Endodermal cell (in vitro differentiated cells): ENCODE results near the gene CDH23. TPM values are rescaled to one million over a fixed set of nuclear protein-coding genes. Genes with fewer than 3 reads are reported as not detected.

ENCODE experiments used
- DNase-seq: peaks from one replicate; pipeline ENCODE4 v3.0.0-alpha.2; 2017
- H3K27ac ChIP-seq: 2 replicates; pipeline ENCODE4 v1.5.1; 2013; ENCODE audit warnings: mild to moderate bottlenecking, low read depth, low read length, moderate library complexity
- H3K27me3 ChIP-seq: 2 replicates; pipeline ENCODE4 v1.6.1; 2013; ENCODE audit warnings: mild to moderate bottlenecking, low read length, moderate library complexity; ENCODE audit not compliant: insufficient read depth, control insufficient read depth, poor library complexity, severe bottlenecking
- H3K36me3 ChIP-seq: 2 replicates; pipeline ENCODE4 v1.7.0; 2013; ENCODE audit warnings: mild to moderate bottlenecking, low read length, moderate library complexity; ENCODE audit not compliant: control insufficient read depth, insufficient read depth
- H3K4me1 ChIP-seq: one replicate; pipeline ENCODE4 v1.7.0; 2013; ENCODE audit warnings: low read length; ENCODE audit not compliant: control insufficient read depth, insufficient read depth
- H3K4me3 ChIP-seq: 2 replicates; pipeline ENCODE4 v1.5.1; 2013; ENCODE audit warnings: mild to moderate bottlenecking, low read length, moderate library complexity
- H3K9ac ChIP-seq: 2 replicates; pipeline ENCODE4 v1.6.1; 2013; ENCODE audit warnings: mild to moderate bottlenecking, low read length, moderate library complexity; ENCODE audit not compliant: poor library complexity, severe bottlenecking; ENCODE audit errors: extremely low read depth
- H3K9me3 ChIP-seq: 2 replicates; pipeline ENCODE4 v1.6.1; 2013; ENCODE audit warnings: mild to moderate bottlenecking, low read length, moderate library complexity; ENCODE audit not compliant: control insufficient read depth
- H3K27ac Mint-ChIP-seq: 2 replicates; pipeline ENCODE4 v1.8.0; 2020; ENCODE audit warnings: mixed read lengths
- H3K27me3 Mint-ChIP-seq: 2 replicates; pipeline ENCODE4 v1.8.0; 2021; ENCODE audit warnings: mild to moderate bottlenecking, mixed read lengths; ENCODE audit not compliant: insufficient read depth
- H3K36me3 Mint-ChIP-seq: 2 replicates; pipeline ENCODE4 v1.8.0; 2020; ENCODE audit warnings: low read depth, mixed read lengths
- H3K4me1 Mint-ChIP-seq: 2 replicates; pipeline ENCODE4 v1.8.0; 2020; ENCODE audit warnings: mixed read lengths
- H3K4me3 Mint-ChIP-seq: 2 replicates; pipeline ENCODE4 v1.8.0; 2020; ENCODE audit warnings: mild to moderate bottlenecking, moderate library complexity, mixed read lengths
- H3K9me3 Mint-ChIP-seq: 2 replicates; pipeline ENCODE4 v1.8.0; 2020; ENCODE audit warnings: mild to moderate bottlenecking, mixed read lengths
- WGBS, 2 experiments: methylation state at CpG; one replicate each; pipeline versions ENCODE4 v1.1.5 to v1.1.7; 2013; ENCODE audit warnings: missing lambda C conversion rate in 2 of 2, mixed read lengths in 1 of 2; ENCODE audit not compliant: insufficient coverage in 1 of 2, insufficient read length in 1 of 2; 5-methylcytosine and 5-hydroxymethylcytosine counted together
- total RNA-seq, 2 donors: library from RNA; stranded (reverse); fragmentation: NEBNext Ultra II Directional in 1 of 2; extraction: Animal tissue kit (Norgen Biotek cat#: 25700) in 1 of 2; gene quantifications; 2 replicates in 1 of 2; 3 replicates in 1 of 2; pipeline ENCODE4 v1.2.1, GENCODE V29; 2021
- TF ChIP-seq, protein P1 (sequence below): fragments of 200-600 bp; sonication (generic); conservative IDR thresholded peaks from 2 replicates; pipeline ENCODE4 v1.5.0; 2021; ENCODE audit warnings: antibody characterized with exemption, mild to moderate bottlenecking

CDH23 gene
- total RNA-seq, 2 donors from 2014 or later = 2.1 to 4.2 TPM

DNA sequence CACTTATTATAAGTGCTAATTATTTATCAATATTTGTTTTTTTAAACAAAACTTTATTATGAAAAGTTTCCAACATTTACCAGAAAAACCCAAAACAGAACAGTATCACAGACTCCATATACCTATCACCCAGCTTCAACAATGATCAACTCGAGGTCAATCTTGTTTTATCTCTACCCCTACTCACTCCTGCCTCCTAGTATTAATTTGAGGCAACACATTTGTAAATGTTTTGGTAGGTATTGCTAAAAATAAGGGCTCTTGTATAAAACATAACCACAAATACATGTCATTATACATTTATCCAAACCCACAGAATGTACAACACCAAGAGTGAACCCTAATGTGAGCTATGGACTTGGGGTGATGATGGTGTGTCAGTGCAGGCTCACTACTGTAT lies 15.9 kb upstream of the CDH23 start:
- no peaks in the 10 kb centered on the region for H3K36me3 ChIP-seq
- H3K27ac ChIP-seq = no peak overlapping the region
- peaks cover 3% of the 10 kb centered on the region for H3K4me1 Mint-ChIP-seq
- no peak overlapping the region for H3K27ac Mint-ChIP-seq
- WGBS, 2 experiments = 79% methylated on average over 1 of the region's 1 CpG; no CpG with 5 or more reads in 1 of the 2 experiments
- H3K27me3 Mint-ChIP-seq = peaks cover 2% of the 10 kb centered on the region
- no peaks in the 10 kb centered on the region for H3K4me1 ChIP-seq
- no peak overlapping the region for H3K9ac ChIP-seq
- H3K9me3 ChIP-seq = no peaks in the 10 kb centered on the region
- H3K4me3 Mint-ChIP-seq = no peak overlapping the region
- H3K27me3 ChIP-seq = no peaks in the 10 kb centered on the region
- DNase-seq = no peak
- TF ChIP-seq, protein P1, sequence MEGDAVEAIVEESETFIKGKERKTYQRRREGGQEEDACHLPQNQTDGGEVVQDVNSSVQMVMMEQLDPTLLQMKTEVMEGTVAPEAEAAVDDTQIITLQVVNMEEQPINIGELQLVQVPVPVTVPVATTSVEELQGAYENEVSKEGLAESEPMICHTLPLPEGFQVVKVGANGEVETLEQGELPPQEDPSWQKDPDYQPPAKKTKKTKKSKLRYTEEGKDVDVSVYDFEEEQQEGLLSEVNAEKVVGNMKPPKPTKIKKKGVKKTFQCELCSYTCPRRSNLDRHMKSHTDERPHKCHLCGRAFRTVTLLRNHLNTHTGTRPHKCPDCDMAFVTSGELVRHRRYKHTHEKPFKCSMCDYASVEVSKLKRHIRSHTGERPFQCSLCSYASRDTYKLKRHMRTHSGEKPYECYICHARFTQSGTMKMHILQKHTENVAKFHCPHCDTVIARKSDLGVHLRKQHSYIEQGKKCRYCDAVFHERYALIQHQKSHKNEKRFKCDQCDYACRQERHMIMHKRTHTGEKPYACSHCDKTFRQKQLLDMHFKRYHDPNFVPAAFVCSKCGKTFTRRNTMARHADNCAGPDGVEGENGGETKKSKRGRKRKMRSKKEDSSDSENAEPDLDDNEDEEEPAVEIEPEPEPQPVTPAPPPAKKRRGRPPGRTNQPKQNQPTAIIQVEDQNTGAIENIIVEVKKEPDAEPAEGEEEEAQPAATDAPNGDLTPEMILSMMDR = no peak
- H3K36me3 Mint-ChIP-seq = no peaks in the 10 kb centered on the region
- H3K4me3 ChIP-seq = no peak overlapping the region
- no peaks in the 10 kb centered on the region for H3K9me3 Mint-ChIP-seq

DNA sequence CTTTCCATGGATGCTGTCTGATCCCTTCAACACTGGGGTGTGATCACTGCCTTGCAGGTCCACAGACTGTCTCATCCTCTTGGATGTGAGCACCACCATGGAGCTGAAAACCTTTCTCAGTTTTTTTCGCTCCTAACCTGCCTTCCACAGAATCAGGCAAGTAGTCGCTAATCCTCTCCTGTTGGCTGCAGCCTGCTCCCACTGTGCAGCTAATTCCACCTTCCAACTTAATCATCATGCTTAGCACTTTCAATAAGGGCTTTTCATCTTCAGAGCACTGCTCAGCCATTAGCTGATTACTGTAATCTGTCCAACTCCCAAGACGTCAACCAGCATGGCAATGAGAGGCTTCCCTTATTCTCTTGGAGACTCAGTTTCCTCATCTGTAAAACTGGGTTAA lies 15.1 kb upstream of the CDH23 start:
- Histone ChIP-seq H3K4me3 (no peak overlapping the region), H3K9ac (no peak overlapping the region), H3K4me1 (no peaks in the 10 kb centered on the region), H3K27me3 (no peaks in the 10 kb centered on the region), H3K9me3 (no peaks in the 10 kb centered on the region), H3K36me3 (no peaks in the 10 kb centered on the region), H3K27ac (no peak overlapping the region)
- H3K4me1 Mint-ChIP-seq = peaks cover 3% of the 10 kb centered on the region
- H3K27ac Mint-ChIP-seq = no peak overlapping the region
- TF ChIP-seq, protein P1 = no peak
- no peaks in the 10 kb centered on the region for H3K36me3 Mint-ChIP-seq
- WGBS, 2 experiments = 81 to 89% methylated on average over 3 of the region's 3 CpGs
- H3K27me3 Mint-ChIP-seq = peaks cover 2% of the 10 kb centered on the region
- H3K9me3 Mint-ChIP-seq = no peaks in the 10 kb centered on the region
- no peak for DNase-seq
- no peak overlapping the region for H3K4me3 Mint-ChIP-seq

DNA sequence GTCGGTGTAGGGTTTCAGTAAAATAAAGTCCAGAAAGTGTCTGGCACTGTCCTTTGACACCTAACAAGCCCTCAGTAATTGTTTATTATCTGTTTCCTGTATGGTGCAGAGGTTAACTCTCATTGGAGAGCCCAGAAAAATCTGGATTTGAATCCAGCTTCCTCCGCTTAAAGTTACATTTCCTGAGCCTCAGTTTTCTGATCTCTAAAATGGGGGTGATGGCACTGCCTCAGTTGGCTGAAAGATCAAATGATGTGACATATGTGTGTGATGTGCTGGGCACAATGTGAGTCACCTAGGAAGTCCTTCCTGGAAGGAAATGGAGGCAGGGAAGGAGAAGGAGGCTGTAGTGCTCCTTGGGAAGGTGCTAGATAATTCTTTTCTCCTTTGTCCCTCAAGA lies 14.7 kb upstream of the CDH23 start:
- no peak overlapping the region for H3K9ac ChIP-seq
- DNase-seq = no peak
- no peaks in the 10 kb centered on the region for H3K27me3 ChIP-seq
- no peaks in the 10 kb centered on the region for H3K9me3 ChIP-seq
- TF ChIP-seq, protein P1 = no peak
- 89% methylated on average over 2 of the region's 2 CpGs; no CpG with 5 or more reads in 1 of the 2 experiments for WGBS, 2 experiments
- no peaks in the 10 kb centered on the region for H3K36me3 ChIP-seq
- Mint-ChIP-seq H3K4me3 (no peak overlapping the region), H3K27ac (no peak overlapping the region), H3K4me1 (peaks cover 3% of the 10 kb centered on the region), H3K9me3 (no peaks in the 10 kb centered on the region), H3K27me3 (peaks cover 2% of the 10 kb centered on the region), H3K36me3 (no peaks in the 10 kb centered on the region)
- no peak overlapping the region for H3K27ac ChIP-seq
- no peak overlapping the region for H3K4me3 ChIP-seq
- no peaks in the 10 kb centered on the region for H3K4me1 ChIP-seq
